ENCODE results near the gene PSMC1. TPM values are rescaled to one million over a fixed set of nuclear protein-coding genes. Genes with fewer than 3 reads are reported as not detected.
A peak's percentile ranks its signal among the peaks of the same experiment; 100 is the strongest.

The PSMC1 gene
- total and polyA plus RNA-seq, 8 donors: 14.5 to 247 (median 96.1) TPM

GRCh38 chr14:90291699-90292098 is 35.3 kb downstream of the PSMC1 start:
- Histone ChIP-seq H3K4me3 (no peak overlapping the region), H3K36me3 (peaks cover 44 to 93% (median 88%) of the 10 kb centered on the region in 4 donors), H3K4me1 (peaks cover 0 to 38% (median 14%) of the 10 kb centered on the region in 4 donors), H3K27me3 (no peaks in the 10 kb centered on the region), H3K27ac (no peak overlapping the region), H3K9me3 (no peaks in the 10 kb centered on the region)
- no peak for DNase-seq
- intact Hi-C loops (cut with DNase I; ENCODE audit: low total_unique reads): no loop called here
- 83 to 88% (median 87%) methylated on average over 7 of the region's 7 CpGs for WGBS, 5 donors
- TF ChIP-seq EP300 (IDR thresholded peaks at IDR 0.05): no peak
- TF ChIP-seq POLR2A (IDR thresholded peaks at IDR 0.05): no peak
- TF ChIP-seq POLR2AphosphoS5 (IDR thresholded peaks at IDR 0.05): no peak

- Histone ChIP-seq H3K9me3 (no peaks in the 10 kb centered on the region), H3K4me1 (peaks cover 0 to 43% (median 12%) of the 10 kb centered on the region in 4 donors), H3K36me3 (peaks cover 36 to 94% (median 84%) of the 10 kb centered on the region in 4 donors), H3K27me3 (no peaks in the 10 kb centered on the region), H3K27ac (no peak overlapping the region), H3K4me3 (no peak overlapping the region)
- intact Hi-C loops (cut with DNase I; ENCODE audit: low total_unique reads): no loop called here
- TF ChIP-seq EP300 (IDR thresholded peaks at IDR 0.05) (no peak), POLR2A (IDR thresholded peaks at IDR 0.05) (no peak), CTCF (IDR thresholded peaks at IDR 0.05) (no peak), POLR2AphosphoS5 (IDR thresholded peaks at IDR 0.05) (no peak)
- no peak for DNase-seq
- WGBS, 5 donors: 79 to 83% (median 83%) methylated on average over 11 of the region's 11 CpGs
Measured at GRCh38 chr14:90293766-90294730, 37.7 kb downstream of the PSMC1 start.

- no peak for TF ChIP-seq CTCF (IDR thresholded peaks at IDR 0.05)
- no peak for TF ChIP-seq POLR2AphosphoS5 (IDR thresholded peaks at IDR 0.05)
- TF ChIP-seq EP300 (IDR thresholded peaks at IDR 0.05): no peak
- TF ChIP-seq POLR2A (IDR thresholded peaks at IDR 0.05): no peak
- DNase-seq: no peak
- H3K27ac ChIP-seq: no peak overlapping the region
- 43 to 69% (median 61%) methylated on average over 2 of the region's 2 CpGs for WGBS, 5 donors
- no peak overlapping the region for H3K4me3 ChIP-seq
- intact Hi-C loops (cut with DNase I; ENCODE audit: low total_unique reads): no loop called here
- peaks cover 36 to 94% (median 81%) of the 10 kb centered on the region in 4 donors for H3K36me3 ChIP-seq
- peaks cover 0 to 44% (median 13%) of the 10 kb centered on the region in 4 donors for H3K4me1 ChIP-seq
- H3K9me3 ChIP-seq: no peaks in the 10 kb centered on the region
- H3K27me3 ChIP-seq: no peaks in the 10 kb centered on the region
Measured at GRCh38 chr14:90294872-90295271, 38.5 kb downstream of the PSMC1 start.

GRCh38 chr14:90295870-90296516 is 39.6 kb downstream of the PSMC1 start:
- intact Hi-C loops (cut with DNase I; ENCODE audit: low total_unique reads): no loop called here
- H3K36me3 ChIP-seq: peaks cover 28 to 86% (median 70%) of the 10 kb centered on the region in 4 donors
- peak overlapping the region in 2 of 5 donors; percentile 58 to 68 for H3K27ac ChIP-seq
- H3K4me1 ChIP-seq: peaks cover 1 to 54% (median 19%) of the 10 kb centered on the region in 4 donors
- H3K27me3 ChIP-seq: no peaks in the 10 kb centered on the region
- no peak for TF ChIP-seq POLR2A (IDR thresholded peaks at IDR 0.05)
- TF ChIP-seq EP300 (IDR thresholded peaks at IDR 0.05): no peak
- TF ChIP-seq POLR2AphosphoS5 (IDR thresholded peaks at IDR 0.05): no peak
- DNase-seq: no peak
- no peaks in the 10 kb centered on the region for H3K9me3 ChIP-seq
- H3K4me3 ChIP-seq: no peak overlapping the region
- WGBS, 5 donors: 75 to 96% (median 84%) methylated on average over 5 of the region's 5 CpGs

GRCh38 chr14:90296641-90297040 is 40.3 kb downstream of the PSMC1 start:
- WGBS, 5 donors: 91 to 96% (median 94%) methylated on average over 7 of the region's 7 CpGs
- H3K27ac ChIP-seq: peak overlapping the region in 2 of 5 donors; percentile 58 to 68
- no peaks in the 10 kb centered on the region for H3K27me3 ChIP-seq
- H3K4me3 ChIP-seq: no peak overlapping the region
- no peak for TF ChIP-seq POLR2AphosphoS5 (IDR thresholded peaks at IDR 0.05)
- no peak for TF ChIP-seq EP300 (IDR thresholded peaks at IDR 0.05)
- TF ChIP-seq POLR2A (IDR thresholded peaks at IDR 0.05): no peak
- TF ChIP-seq CTCF (IDR thresholded peaks at IDR 0.05): no peak
- H3K36me3 ChIP-seq: peaks cover 23 to 80% (median 64%) of the 10 kb centered on the region in 4 donors
- no peak for DNase-seq
- intact Hi-C loops (cut with DNase I; ENCODE audit: low total_unique reads): no loop called here
- no peaks in the 10 kb centered on the region for H3K9me3 ChIP-seq
- H3K4me1 ChIP-seq: peaks cover 4 to 60% (median 24%) of the 10 kb centered on the region in 4 donors

Measured in stomach (tissue), 9 donors.